ENCODE measurements around the gene IRF4.

DNA sequence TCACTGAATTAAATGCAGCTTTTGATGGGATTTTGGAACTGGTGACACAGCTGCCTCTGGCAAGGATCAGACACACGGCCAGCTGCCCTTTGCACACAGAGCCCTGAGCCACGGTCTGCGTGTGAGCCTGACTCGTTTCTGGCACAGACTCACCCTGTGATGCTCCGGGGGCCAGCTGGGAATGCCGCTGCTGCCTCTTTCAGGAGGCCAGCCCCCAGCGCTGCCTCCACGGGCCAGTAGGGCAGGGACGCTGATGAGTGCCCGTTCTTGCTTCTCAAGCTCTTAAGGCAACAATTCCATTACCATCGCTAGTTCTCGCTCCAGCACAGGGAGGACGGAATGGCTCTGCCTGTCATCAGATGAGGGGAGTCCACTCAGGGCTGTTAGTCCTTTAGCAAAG lies 61.6 kb downstream of the IRF4 start:
- TF ChIP-seq, protein P1, sequence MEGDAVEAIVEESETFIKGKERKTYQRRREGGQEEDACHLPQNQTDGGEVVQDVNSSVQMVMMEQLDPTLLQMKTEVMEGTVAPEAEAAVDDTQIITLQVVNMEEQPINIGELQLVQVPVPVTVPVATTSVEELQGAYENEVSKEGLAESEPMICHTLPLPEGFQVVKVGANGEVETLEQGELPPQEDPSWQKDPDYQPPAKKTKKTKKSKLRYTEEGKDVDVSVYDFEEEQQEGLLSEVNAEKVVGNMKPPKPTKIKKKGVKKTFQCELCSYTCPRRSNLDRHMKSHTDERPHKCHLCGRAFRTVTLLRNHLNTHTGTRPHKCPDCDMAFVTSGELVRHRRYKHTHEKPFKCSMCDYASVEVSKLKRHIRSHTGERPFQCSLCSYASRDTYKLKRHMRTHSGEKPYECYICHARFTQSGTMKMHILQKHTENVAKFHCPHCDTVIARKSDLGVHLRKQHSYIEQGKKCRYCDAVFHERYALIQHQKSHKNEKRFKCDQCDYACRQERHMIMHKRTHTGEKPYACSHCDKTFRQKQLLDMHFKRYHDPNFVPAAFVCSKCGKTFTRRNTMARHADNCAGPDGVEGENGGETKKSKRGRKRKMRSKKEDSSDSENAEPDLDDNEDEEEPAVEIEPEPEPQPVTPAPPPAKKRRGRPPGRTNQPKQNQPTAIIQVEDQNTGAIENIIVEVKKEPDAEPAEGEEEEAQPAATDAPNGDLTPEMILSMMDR (IDR thresholded peaks at IDR 0.05; ENCODE audit: insufficient read depth, low read length, poor library complexity, severe bottlenecking): no peak
- TF ChIP-seq EZH2phosphoT487 (conservative IDR thresholded peaks at IDR 0.05; ENCODE audit: low read length): no peak
